Raji (cell line): Measurements from ENCODE around the gene GAN.

Source experiments
- POLR2A ChIP-seq: IDR thresholded peaks from 2 replicates; pipeline ENCODE4 v1.6.1; 2011; ENCODE audit warnings: low read depth, low read length, control low read depth; ENCODE audit not compliant: insufficient read depth

GAN gene

DNA sequence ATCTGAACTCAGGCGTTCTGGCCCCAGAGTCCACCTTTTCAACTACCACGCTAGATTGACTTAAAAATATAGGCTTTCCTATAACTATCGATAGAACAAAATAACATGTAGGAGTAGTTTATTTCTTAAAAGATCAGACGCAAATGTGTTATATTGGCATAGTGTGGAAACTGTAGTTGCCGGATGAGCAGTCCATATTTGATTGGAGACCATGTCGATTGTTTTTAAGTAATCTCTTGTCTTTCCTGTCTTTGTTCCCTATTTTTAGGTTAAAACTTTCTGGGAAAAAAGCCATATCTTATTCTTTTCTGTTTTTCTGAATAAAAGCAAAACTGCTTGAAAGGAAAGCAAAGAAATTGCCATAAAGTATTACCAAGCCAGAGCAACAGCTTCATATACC lies 53.1 kb downstream of the GAN start:
- TF ChIP-seq POLR2A = no peak

GRCh38 chr16:81369888-81370504 lies 55.2 kb downstream of the GAN start:
- TF ChIP-seq POLR2A = no peak

GRCh38 chr16:81371106-81371505 lies 56.3 kb downstream of the GAN start:
- TF ChIP-seq POLR2A = no peak

DNA sequence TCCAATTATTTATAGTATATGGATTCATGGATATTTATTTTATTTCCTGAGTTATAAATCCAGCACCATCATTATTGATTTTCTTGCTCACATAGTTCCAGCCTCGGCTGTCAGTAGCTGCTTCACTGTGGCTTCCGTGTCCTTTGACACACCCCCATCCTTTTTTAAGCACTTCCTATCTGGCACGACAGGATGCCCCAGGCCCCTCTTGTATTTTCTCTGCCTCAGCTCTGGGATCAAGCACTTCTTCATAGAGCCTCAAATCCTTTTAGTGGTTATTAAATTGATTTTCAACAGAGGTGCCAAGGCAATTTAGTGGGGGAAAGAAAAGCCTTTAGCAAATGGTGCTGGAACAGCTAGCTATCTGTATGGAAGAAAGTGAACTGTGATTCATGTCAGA lies 59.8 kb downstream of the GAN start:
- TF ChIP-seq POLR2A = no peak

- no peak for TF ChIP-seq POLR2A
Measured at GRCh38 chr16:81376880-81377279, 62.1 kb downstream of the GAN start.

DNA sequence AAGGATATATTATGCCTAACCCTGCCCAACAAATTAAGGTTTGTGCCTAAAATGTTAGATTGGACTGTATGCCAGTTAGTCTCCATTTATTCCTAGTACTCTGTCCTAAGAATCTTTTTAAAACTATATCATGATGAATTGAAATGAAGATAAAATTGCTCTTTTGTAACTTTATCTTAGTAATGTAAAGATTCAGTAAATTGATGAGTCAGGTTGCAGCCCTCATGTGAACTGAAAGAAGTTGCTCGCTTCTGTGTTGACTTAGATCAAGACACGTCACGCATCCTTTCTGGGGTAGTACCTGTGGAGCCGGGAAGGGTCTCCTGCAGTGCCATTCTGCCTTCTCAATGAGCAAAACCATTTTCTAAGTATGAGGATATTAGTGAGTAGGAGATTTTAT lies 63.3 kb downstream of the GAN start:
- TF ChIP-seq POLR2A = no peak

DNA sequence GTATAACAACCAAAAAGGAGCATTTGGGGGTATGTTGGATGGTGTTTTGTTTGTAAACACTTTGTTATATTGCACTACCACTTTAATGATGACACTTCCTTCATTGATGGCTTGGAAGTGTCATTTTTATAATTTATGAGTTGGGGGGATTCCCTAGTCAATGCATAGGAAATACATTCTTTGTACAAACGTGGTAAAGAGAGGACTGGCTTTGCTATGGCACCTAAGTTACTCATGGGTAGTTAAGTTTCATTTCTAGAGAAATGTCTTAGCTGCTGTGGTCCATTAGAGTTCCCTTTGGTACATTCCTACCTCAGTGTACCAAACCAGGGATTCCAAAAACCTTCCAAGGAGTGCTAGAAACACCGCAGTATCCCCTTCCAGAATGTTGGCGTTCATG lies 66.2 kb downstream of the GAN start:
- no peak for TF ChIP-seq POLR2A

- TF ChIP-seq POLR2A = no peak
Measured at GRCh38 chr16:81384006-81384405, 69.2 kb downstream of the GAN start.

DNA sequence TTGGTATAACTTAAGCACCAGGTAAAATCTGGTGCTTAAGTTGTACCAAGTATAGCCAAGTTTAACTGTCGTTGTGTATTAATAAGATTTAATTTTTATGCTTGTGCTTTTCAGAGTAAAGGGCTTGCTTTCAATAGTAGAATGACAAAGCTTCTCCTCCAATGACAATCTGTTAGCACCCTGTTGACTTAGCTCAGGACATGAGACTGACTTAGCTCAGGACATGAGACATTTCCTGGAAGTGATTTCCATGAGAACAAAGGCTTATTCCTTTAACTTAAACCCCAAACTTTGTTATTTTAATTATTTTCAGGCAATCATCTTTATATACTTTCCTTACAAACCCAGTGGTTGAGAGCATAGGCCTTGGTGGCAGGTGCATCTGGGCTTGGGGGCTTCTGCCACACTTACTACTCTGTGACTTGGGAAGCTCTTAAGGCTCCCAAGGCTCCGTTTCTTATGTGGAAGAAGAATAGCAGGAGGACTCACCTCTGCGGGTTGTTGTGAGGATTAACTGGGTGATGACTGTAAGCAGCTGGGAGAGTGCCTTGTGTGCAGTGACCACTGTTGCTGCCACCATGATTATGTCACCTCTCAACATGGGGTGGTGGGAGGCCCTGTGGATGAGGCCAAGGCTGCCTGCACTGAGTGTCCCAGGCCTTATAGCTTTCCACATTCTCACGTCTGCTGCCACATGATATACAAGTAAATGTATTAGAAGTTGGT lies 70.4 kb downstream of the GAN start:
- no peak for TF ChIP-seq POLR2A

DNA sequence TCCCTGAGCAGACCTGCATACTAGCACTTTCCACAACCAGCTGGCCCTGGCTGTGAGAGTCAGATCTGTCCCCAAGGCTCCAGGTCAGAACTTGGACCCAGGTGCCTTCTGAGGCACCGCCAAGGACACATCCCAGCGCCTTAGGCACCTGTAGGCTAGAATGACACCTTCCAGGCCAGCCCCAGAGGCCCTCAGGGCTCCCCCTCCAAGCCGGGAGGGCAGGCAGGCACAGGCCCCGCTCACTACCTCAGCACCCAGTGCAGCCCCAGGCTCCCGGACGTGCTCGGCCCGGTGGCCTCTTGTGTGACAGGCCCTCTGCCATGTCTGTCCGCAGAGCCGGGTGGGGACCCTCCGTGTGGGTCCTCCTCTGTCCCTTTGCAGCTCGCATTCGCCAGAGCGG lies 73.6 kb downstream of the GAN start:
- TF ChIP-seq POLR2A = no peak

GRCh38 chr16:81390840-81391239 lies 76.1 kb downstream of the GAN start:
- TF ChIP-seq POLR2A = no peak

GRCh38 chr16:81392011-81392410 lies 77.2 kb downstream of the GAN start:
- TF ChIP-seq POLR2A = no peak

DNA sequence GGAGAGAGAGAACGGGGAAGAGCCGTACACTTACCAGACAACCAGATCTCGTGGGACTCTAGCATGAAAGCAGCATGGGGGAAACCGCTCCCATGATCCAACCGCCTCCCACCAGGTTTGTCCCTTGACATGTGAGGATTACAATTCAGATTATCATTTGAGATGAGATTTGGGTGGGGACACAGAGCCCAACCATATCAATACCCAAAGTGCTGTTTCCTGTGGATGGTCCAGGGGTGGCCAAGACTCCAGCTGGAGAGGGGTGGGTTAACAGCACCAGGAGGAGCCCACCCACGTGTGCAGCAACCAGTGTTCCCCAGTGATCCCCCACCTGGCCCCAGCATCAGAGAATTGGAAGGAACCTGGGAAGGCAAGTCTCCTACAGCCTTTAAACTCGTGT lies 79.7 kb downstream of the GAN start:
- no peak for TF ChIP-seq POLR2A

- TF ChIP-seq POLR2A = no peak
Measured at GRCh38 chr16:81394966-81395655, 80.3 kb downstream of the GAN start.

- TF ChIP-seq POLR2A = no peak
Measured at GRCh38 chr16:81397058-81397878, 82.5 kb downstream of the GAN start.

- TF ChIP-seq POLR2A = no peak
Measured at GRCh38 chr16:81397879-81398520, 83.2 kb downstream of the GAN start.

- no peak for TF ChIP-seq POLR2A
Measured at GRCh38 chr16:81399909-81400308, 85.1 kb downstream of the GAN start.
